Measurements from ENCODE around the gene PDE6G. TPM values are rescaled to one million over a fixed set of nuclear protein-coding genes. Genes with fewer than 3 reads are reported as not detected.

PDE6G gene
- 1.3 and 2.2 TPM in 2 replicates for total RNA-seq

GRCh38 chr17:81656118-81656743 is at the start of gene PDE6G:
Gene PDE6G, minus strand, starts transcription at chr17:81656542. Its CDS starts 3,237 bp downstream, at chr17:81653305.

GRCh38 chr17:81702934-81703746 is 46.8 kb upstream of the PDE6G start, which contains the start of gene MRPL12:
Gene MRPL12, plus strand, starts transcription at chr17:81703367. Its CDS starts 135 bp downstream, at chr17:81703502.

GRCh38 chr17:81683584-81684441 is 27.5 kb upstream of the PDE6G start, which contains the start of the genes ARL16 and HGS:
Gene ARL16, minus strand, starts transcription at chr17:81683797. Its CDS starts 44 bp downstream, at chr17:81683753.
Gene HGS, plus strand, starts transcription at chr17:81684011. Its CDS starts 56 bp downstream, at chr17:81684067.

GRCh38 chr17:81666342-81667191 is 10.2 kb upstream of the PDE6G start, which contains the start of the genes CCDC137 and OXLD1:
Gene CCDC137, plus strand, starts transcription at chr17:81666737. Its CDS starts 30 bp downstream, at chr17:81666767.
Gene OXLD1, minus strand, starts transcription at chr17:81666605. Its CDS starts 28 bp downstream, at chr17:81666577.

GRCh38 chr17:81636505-81637288 is 19.6 kb downstream of the PDE6G start, which contains the start of the genes NPLOC4 and TSPAN10:
Gene NPLOC4, minus strand, starts transcription at chr17:81637112. Its CDS starts 182 bp downstream, at chr17:81636930.
Gene TSPAN10, plus strand, starts transcription at chr17:81637196. Its CDS starts 5,217 bp downstream, at chr17:81642413.

Other genes with a start within 250 kb of the PDE6G start
- 10,312 and 10,388 TPM in 2 replicates for gene ACTG1, start 143.7 kb downstream of the PDE6G start, total RNA-seq
- gene FSCN2, start 128.2 kb downstream of the PDE6G start, total RNA-seq = 0.15 TPM in 1 of 2 replicates, not detected in the other
- gene FAAP100, start 104.2 kb downstream of the PDE6G start, total RNA-seq = 26.6 and 30.3 TPM in 2 replicates
- gene NPLOC4, start 19.4 kb downstream of the PDE6G start, total RNA-seq = 46.4 and 48.6 TPM in 2 replicates
- 0.34 and 0.59 TPM in 2 replicates for gene TSPAN10, start 19.3 kb downstream of the PDE6G start, total RNA-seq
- gene OXLD1, start 10.1 kb upstream of the PDE6G start, total RNA-seq = 47.1 and 52.9 TPM in 2 replicates
- gene CCDC137, start 10.2 kb upstream of the PDE6G start, total RNA-seq = 12.9 and 14.9 TPM in 2 replicates
- 47.9 and 48.9 TPM in 2 replicates for gene ARL16, start 27.3 kb upstream of the PDE6G start, total RNA-seq
- 101 and 102 TPM in 2 replicates for gene HGS, start 27.5 kb upstream of the PDE6G start, total RNA-seq
- 123 and 155 TPM in 2 replicates for gene MRPL12, start 46.8 kb upstream of the PDE6G start, total RNA-seq
- gene SLC25A10, start 55.7 kb upstream of the PDE6G start, total RNA-seq = 32.7 and 38.0 TPM in 2 replicates
- gene GCGR, start 147.6 kb upstream of the PDE6G start, total RNA-seq = not detected in 2 replicates
- 131 and 139 TPM in 2 replicates for gene MCRIP1, start 176.7 kb upstream of the PDE6G start, total RNA-seq
- not detected in 2 replicates for gene PPP1R27, start 178.5 kb upstream of the PDE6G start, total RNA-seq
- gene P4HB, start 204.0 kb upstream of the PDE6G start, total RNA-seq = 1,092 and 1,218 TPM in 2 replicates
- 498 and 540 TPM in 2 replicates for gene ARHGDIA, start 214.8 kb upstream of the PDE6G start, total RNA-seq
- gene ALYREF, start 235.0 kb upstream of the PDE6G start, total RNA-seq = 243 and 244 TPM in 2 replicates
- 306 and 308 TPM in 2 replicates for gene ANAPC11, start 235.2 kb upstream of the PDE6G start, total RNA-seq
- gene NPB, start 245.7 kb upstream of the PDE6G start, total RNA-seq = 1.3 TPM in 2 replicates